Lower leg skin (tissue), 4 donors: Measurements from ENCODE around the gene PKD1. TPM values are rescaled to one million over a fixed set of nuclear protein-coding genes. Genes with fewer than 3 reads are reported as not detected.
"Not testable (repeated sequence)": the region's sequence is repeated elsewhere in the genome, so short reads cannot be mapped to it uniquely, and the experiment has no call there.

Experiments used
- DNase-seq, 2 donors: peaks; one replicate each; pipeline ENCODE4 v3.0.0-alpha.2; 2019; ENCODE audit warnings: low spot score in 2 of 2
- H3K4me3 ChIP-seq: fragments of 200-600 bp; sonication (generic); 2 replicates; pipeline ENCODE4 v1.5.1; 2017; ENCODE audit warnings: mild to moderate bottlenecking, low read depth; ENCODE audit not compliant: poor library complexity, severe bottlenecking
- CTCF ChIP-seq, 3 donors: fragments of 450-650 bp; IDR thresholded peaks; one replicate each; pipeline ENCODE4 v1.5.1; 2016; ENCODE audit warnings: antibody characterized with exemption in 3 of 3, mild to moderate bottlenecking in 3 of 3, moderate library complexity in 2 of 3
- POLR2A ChIP-seq, 2 donors: fragments of 450-650 bp; IDR thresholded peaks; one replicate each; pipeline ENCODE4 v1.6.1; 2016 to 2017; ENCODE audit warnings: antibody characterized with exemption in 2 of 2, mild to moderate bottlenecking in 1 of 2, moderate library complexity in 1 of 2
- WGBS, 2 donors: methylation state at CpG; one replicate each; pipeline ENCODE4 v1.1.5; 2018; 5-methylcytosine and 5-hydroxymethylcytosine counted together
- intact Hi-C: fragments of 100-400 bp; cut with DNase I; formaldehyde crosslinking; loops from one replicate; pipeline ENCODE4 v1.15.0; 2023; ENCODE audit warnings: low total_unique reads
- total RNA-seq, 4 donors: library from RNA; depleted of rRNA; stranded (reverse); fragments of >200 nt; gene quantifications; one replicate each; pipeline ENCODE4 v1.1.0, GENCODE V29; 2016

PKD1 gene
- total RNA-seq, 4 donors from 2014 or later, result 125 to 266 (median 192) TPM

- TF ChIP-seq CTCF (IDR thresholded peaks at IDR 0.05) (no peak), POLR2A (IDR thresholded peaks at IDR 0.05) (no peak)
- DNase-seq, result no peak
- intact Hi-C loops, result no loop called here
- no peak overlapping the region for H3K4me3 ChIP-seq
- WGBS, 2 donors, result 37 to 40% methylated on average over 13 to 16 of the region's 19 CpGs
Measured at GRCh38 chr16:2121853-2122252, 13.8 kb downstream of the PKD1 start.

- H3K4me3 ChIP-seq, intact Hi-C loops, DNase-seq: not testable (repeated sequence)
- 30 to 43% methylated on average over 7 to 9 of the region's 9 CpGs for WGBS, 2 donors
Measured at GRCh38 chr16:2121325-2121724, 14.4 kb downstream of the PKD1 start.

GRCh38 chr16:2117960-2118722 is 17.6 kb downstream of the PKD1 start:
- intact Hi-C loops, DNase-seq, H3K4me3 ChIP-seq: not testable (repeated sequence)
- WGBS, 2 donors, result 60 to 86% methylated on average over 5 to 10 of the region's 35 CpGs

GRCh38 chr16:2117341-2117740 is 18.4 kb downstream of the PKD1 start:
- DNase-seq, H3K4me3 ChIP-seq, intact Hi-C loops: not testable (repeated sequence)
- 77 to 88% methylated on average over 7 to 12 of the region's 25 CpGs for WGBS, 2 donors

- 81 to 100% methylated on average over 1 to 3 of the region's 24 CpGs for WGBS, 2 donors
- intact Hi-C loops, DNase-seq, H3K4me3 ChIP-seq: not testable (repeated sequence)
Measured at GRCh38 chr16:2116428-2116827, 19.3 kb downstream of the PKD1 start.

- H3K4me3 ChIP-seq, result no peak overlapping the region
- TF ChIP-seq POLR2A (IDR thresholded peaks at IDR 0.05), result no peak
- TF ChIP-seq CTCF (IDR thresholded peaks at IDR 0.05), result no peak
- DNase-seq, result no peak
- intact Hi-C loops, result no loop called here
- WGBS, 2 donors, result 87 to 94% methylated on average over 9 of the region's 13 CpGs
Measured at GRCh38 chr16:2115591-2115973, 20.1 kb downstream of the PKD1 start.

- DNase-seq, intact Hi-C loops, H3K4me3 ChIP-seq: not testable (repeated sequence)
- WGBS, 2 donors, result 85 to 88% methylated on average over 27 to 31 of the region's 34 CpGs
Measured at GRCh38 chr16:2114885-2115590, 20.7 kb downstream of the PKD1 start.

- H3K4me3 ChIP-seq, DNase-seq, intact Hi-C loops: not testable (repeated sequence)
- 92 to 93% methylated on average over 16 to 22 of the region's 26 CpGs for WGBS, 2 donors
Measured at GRCh38 chr16:2114225-2114624, 21.5 kb downstream of the PKD1 start.

GRCh38 chr16:2112539-2113106 is 23.1 kb downstream of the PKD1 start:
- DNase-seq, H3K4me3 ChIP-seq, intact Hi-C loops: not testable (repeated sequence)
- 78 to 81% methylated on average over 16 to 19 of the region's 30 CpGs for WGBS, 2 donors

- H3K4me3 ChIP-seq, DNase-seq, intact Hi-C loops: not testable (repeated sequence)
- 91% methylated on average over 46 to 49 of the region's 65 CpGs for WGBS, 2 donors
Measured at GRCh38 chr16:2111412-2112335, 24.0 kb downstream of the PKD1 start.

GRCh38 chr16:2111009-2111353 is 24.7 kb downstream of the PKD1 start:
- intact Hi-C loops, H3K4me3 ChIP-seq, DNase-seq: not testable (repeated sequence)
- WGBS, 2 donors, result 93 to 99% methylated on average over 18 to 20 of the region's 36 CpGs
